Tibial nerve (tissue), 4 donors: ENCODE measurements around the gene KIF5C.
A peak's percentile ranks its signal among the peaks of the same experiment; 100 is the strongest.

ENCODE experiments used
- EP300 ChIP-seq, 2 donors: sonication (generic); formaldehyde crosslinking; IDR thresholded peaks; one replicate each; pipeline ENCODE4 v1.6.1; 2017; ENCODE audit warnings: antibody characterized with exemption in 2 of 2, mild to moderate bottlenecking in 1 of 2
- POLR2A ChIP-seq, 2 donors: fragments of 450-650 bp; IDR thresholded peaks; one replicate each; pipeline ENCODE4 v1.6.1; 2017; ENCODE audit warnings: antibody characterized with exemption in 2 of 2, mild to moderate bottlenecking in 2 of 2, moderate library complexity in 2 of 2
- TF ChIP-seq, protein P1 (sequence below), 5 experiments: fragments of 200-600 bp in 3 of 5; fragments of 450-650 bp in 2 of 5; sonication (generic) in 3 of 5; IDR thresholded peaks; one replicate each; pipeline ENCODE4 v1.5.1; 2016 to 2019; ENCODE audit warnings: antibody characterized with exemption in 5 of 5, mild to moderate bottlenecking in 3 of 5, moderate library complexity in 2 of 5

DNA sequence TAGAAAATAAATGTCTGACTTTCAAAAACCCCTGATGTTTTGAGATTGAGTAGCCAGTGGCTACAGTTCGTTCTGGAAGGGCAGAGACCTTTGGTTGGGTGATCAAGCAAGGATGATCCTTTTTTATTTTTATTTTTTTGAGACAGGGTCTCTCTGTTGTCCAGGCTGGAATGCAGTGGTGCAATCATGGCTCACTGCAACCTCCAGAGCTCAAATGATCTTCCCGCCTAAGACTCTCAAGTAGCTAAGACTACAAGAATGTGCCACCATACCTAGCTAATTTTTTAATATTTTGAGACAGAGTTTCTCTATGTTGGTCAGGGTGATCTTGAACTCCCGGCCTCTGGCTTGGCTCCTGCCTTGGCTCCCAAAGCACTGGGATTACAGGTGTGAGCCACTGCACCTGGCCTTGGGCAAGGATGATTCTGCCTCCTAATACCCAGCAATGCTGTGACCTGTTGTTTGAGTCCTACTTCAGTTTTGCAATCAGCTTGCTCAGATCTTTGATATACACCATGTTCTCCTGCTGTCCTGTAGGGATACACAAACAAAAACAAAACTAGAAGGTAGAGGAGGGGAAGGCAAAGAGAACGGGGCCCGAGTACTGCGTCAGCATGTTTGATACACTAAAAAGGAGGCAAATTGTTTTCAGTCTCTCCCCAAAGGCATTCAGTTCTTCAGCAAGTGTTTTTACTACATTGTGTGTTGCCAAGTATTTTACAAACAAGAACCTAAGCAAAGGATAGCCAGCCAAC, 104.3 kb downstream of the KIF5C start:
- TF ChIP-seq, protein P1, sequence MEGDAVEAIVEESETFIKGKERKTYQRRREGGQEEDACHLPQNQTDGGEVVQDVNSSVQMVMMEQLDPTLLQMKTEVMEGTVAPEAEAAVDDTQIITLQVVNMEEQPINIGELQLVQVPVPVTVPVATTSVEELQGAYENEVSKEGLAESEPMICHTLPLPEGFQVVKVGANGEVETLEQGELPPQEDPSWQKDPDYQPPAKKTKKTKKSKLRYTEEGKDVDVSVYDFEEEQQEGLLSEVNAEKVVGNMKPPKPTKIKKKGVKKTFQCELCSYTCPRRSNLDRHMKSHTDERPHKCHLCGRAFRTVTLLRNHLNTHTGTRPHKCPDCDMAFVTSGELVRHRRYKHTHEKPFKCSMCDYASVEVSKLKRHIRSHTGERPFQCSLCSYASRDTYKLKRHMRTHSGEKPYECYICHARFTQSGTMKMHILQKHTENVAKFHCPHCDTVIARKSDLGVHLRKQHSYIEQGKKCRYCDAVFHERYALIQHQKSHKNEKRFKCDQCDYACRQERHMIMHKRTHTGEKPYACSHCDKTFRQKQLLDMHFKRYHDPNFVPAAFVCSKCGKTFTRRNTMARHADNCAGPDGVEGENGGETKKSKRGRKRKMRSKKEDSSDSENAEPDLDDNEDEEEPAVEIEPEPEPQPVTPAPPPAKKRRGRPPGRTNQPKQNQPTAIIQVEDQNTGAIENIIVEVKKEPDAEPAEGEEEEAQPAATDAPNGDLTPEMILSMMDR (IDR thresholded peaks at IDR 0.05), result no peak
- TF ChIP-seq EP300 (IDR thresholded peaks at IDR 0.05) (peak in 1 of 2 donors; percentile 24), POLR2A (IDR thresholded peaks at IDR 0.05) (no peak)
